ENCODE results near the gene DYNC1H1. TPM values are rescaled to one million over a fixed set of nuclear protein-coding genes. Genes with fewer than 3 reads are reported as not detected.

The DYNC1H1 gene
- total RNA-seq, 1 experiment from 2014 or later: 438 TPM

DNA sequence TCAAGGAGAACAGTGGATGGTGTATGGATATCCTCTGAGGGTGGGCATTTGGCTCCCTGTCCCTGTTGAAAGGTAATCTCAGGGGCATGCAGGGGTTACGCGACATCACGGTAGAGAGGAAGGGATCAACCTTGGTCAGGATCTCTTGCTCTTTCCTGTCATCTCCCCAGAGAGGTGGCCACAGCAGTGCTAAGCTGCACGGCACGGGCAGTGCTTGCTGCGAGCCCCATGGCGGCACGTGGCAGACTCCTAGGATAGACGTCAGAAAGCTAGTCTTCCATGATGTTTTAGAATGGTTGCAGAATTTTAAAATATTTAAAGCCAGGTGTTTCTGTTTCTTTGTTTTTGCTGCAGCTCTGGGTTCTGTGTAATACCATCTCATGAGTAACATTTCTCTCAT, 41.0 kb downstream of the DYNC1H1 start (continued):
- TF ChIP-seq, protein P1, sequence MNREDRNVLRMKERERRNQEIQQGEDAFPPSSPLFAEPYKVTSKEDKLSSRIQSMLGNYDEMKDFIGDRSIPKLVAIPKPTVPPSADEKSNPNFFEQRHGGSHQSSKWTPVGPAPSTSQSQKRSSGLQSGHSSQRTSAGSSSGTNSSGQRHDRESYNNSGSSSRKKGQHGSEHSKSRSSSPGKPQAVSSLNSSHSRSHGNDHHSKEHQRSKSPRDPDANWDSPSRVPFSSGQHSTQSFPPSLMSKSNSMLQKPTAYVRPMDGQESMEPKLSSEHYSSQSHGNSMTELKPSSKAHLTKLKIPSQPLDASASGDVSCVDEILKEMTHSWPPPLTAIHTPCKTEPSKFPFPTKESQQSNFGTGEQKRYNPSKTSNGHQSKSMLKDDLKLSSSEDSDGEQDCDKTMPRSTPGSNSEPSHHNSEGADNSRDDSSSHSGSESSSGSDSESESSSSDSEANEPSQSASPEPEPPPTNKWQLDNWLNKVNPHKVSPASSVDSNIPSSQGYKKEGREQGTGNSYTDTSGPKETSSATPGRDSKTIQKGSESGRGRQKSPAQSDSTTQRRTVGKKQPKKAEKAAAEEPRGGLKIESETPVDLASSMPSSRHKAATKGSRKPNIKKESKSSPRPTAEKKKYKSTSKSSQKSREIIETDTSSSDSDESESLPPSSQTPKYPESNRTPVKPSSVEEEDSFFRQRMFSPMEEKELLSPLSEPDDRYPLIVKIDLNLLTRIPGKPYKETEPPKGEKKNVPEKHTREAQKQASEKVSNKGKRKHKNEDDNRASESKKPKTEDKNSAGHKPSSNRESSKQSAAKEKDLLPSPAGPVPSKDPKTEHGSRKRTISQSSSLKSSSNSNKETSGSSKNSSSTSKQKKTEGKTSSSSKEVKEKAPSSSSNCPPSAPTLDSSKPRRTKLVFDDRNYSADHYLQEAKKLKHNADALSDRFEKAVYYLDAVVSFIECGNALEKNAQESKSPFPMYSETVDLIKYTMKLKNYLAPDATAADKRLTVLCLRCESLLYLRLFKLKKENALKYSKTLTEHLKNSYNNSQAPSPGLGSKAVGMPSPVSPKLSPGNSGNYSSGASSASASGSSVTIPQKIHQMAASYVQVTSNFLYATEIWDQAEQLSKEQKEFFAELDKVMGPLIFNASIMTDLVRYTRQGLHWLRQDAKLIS (CRISPR knock-in tag; IDR thresholded peaks at IDR 0.05; ENCODE audit: borderline replicate concordance): no peak
- TF ChIP-seq CREB1 (CRISPR knock-in tag; IDR thresholded peaks at IDR 0.05) (no peak), NR3C1 (CRISPR knock-in tag; conservative IDR thresholded peaks at IDR 0.05; ENCODE audit: low read depth) (no peak), ZNF138 (CRISPR knock-in tag; conservative IDR thresholded peaks at IDR 0.05) (no peak), RELA (CRISPR knock-in tag; IDR thresholded peaks at IDR 0.05; ENCODE audit: borderline replicate concordance) (no peak), TP53 (CRISPR knock-in tag; IDR thresholded peaks at IDR 0.05) (no peak)
- TF ChIP-seq, protein P2, sequence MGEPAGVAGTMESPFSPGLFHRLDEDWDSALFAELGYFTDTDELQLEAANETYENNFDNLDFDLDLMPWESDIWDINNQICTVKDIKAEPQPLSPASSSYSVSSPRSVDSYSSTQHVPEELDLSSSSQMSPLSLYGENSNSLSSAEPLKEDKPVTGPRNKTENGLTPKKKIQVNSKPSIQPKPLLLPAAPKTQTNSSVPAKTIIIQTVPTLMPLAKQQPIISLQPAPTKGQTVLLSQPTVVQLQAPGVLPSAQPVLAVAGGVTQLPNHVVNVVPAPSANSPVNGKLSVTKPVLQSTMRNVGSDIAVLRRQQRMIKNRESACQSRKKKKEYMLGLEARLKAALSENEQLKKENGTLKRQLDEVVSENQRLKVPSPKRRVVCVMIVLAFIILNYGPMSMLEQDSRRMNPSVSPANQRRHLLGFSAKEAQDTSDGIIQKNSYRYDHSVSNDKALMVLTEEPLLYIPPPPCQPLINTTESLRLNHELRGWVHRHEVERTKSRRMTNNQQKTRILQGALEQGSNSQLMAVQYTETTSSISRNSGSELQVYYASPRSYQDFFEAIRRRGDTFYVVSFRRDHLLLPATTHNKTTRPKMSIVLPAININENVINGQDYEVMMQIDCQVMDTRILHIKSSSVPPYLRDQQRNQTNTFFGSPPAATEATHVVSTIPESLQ (CRISPR knock-in tag; IDR thresholded peaks at IDR 0.05): no peak
- TF ChIP-seq, protein P3, sequence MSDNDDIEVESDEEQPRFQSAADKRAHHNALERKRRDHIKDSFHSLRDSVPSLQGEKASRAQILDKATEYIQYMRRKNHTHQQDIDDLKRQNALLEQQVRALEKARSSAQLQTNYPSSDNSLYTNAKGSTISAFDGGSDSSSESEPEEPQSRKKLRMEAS (CRISPR knock-in tag; IDR thresholded peaks at IDR 0.05): no peak
- TF ChIP-seq, protein P4, sequence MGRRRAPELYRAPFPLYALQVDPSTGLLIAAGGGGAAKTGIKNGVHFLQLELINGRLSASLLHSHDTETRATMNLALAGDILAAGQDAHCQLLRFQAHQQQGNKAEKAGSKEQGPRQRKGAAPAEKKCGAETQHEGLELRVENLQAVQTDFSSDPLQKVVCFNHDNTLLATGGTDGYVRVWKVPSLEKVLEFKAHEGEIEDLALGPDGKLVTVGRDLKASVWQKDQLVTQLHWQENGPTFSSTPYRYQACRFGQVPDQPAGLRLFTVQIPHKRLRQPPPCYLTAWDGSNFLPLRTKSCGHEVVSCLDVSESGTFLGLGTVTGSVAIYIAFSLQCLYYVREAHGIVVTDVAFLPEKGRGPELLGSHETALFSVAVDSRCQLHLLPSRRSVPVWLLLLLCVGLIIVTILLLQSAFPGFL (CRISPR knock-in tag; IDR thresholded peaks at IDR 0.05; ENCODE audit: borderline replicate concordance): no peak

DNA sequence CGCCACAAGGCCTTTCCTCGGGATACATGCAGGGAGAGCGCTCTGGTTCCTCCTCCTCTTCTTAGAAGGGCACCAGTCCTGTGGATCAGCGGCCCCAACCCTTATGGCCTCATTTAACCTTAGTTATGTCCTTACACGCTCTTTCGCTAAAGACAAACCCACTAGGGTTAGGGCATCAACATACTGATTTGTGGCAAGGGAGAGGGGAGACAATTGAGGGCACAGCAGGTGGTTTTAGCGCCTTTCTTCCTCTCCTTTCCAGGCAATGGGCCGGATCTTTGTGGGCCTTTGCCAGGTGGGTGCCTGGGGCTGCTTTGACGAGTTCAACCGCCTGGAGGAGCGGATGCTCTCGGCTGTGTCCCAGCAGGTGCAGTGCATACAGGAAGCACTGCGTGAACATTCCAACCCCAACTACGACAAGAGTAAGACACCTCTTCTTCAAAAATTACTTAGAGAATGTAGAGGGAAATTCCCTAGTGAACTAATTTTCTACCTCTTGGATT, 43.6 kb downstream of the DYNC1H1 start:
- Mint-ChIP-seq H3K4me1 (no peaks in the 10 kb centered on the region), H3K27me3 (ENCODE audit: low read depth) (no peaks in the 10 kb centered on the region), H3K36me3 (peaks cover 92% of the 10 kb centered on the region), H3K27ac (no peak overlapping the region), H3K4me3 (no peak overlapping the region), H3K9me3 (no peaks in the 10 kb centered on the region)
- TF ChIP-seq NR2C2 (CRISPR knock-in tag; IDR thresholded peaks at IDR 0.05): no peak
- TF ChIP-seq TP53 (CRISPR knock-in tag; IDR thresholded peaks at IDR 0.05): no peak
- no peak for TF ChIP-seq ETV6 (CRISPR knock-in tag; IDR thresholded peaks at IDR 0.05)
- no peak for TF ChIP-seq CREM (CRISPR knock-in tag; IDR thresholded peaks at IDR 0.05)
- no peak for TF ChIP-seq SP1 (CRISPR knock-in tag; conservative IDR thresholded peaks at IDR 0.05)
- TF ChIP-seq, protein P1 (CRISPR knock-in tag; IDR thresholded peaks at IDR 0.05; ENCODE audit: borderline replicate concordance): no peak
- no peak for TF ChIP-seq MLX (CRISPR knock-in tag; IDR thresholded peaks at IDR 0.05)
- no peak for TF ChIP-seq SOX15 (CRISPR knock-in tag; IDR thresholded peaks at IDR 0.05)
- no peak for TF ChIP-seq ZBTB43 (CRISPR knock-in tag; IDR thresholded peaks at IDR 0.05)
- ATAC-seq: peak; percentile 60
- CTCF ChIA-PET: no interaction called here
- POLR2A ChIA-PET: no interaction called here
- DNase-seq (ENCODE audit: low spot score): no peak
